ENCODE measurements around the gene RPS27L. TPM values are rescaled to one million over a fixed set of nuclear protein-coding genes. Genes with fewer than 3 reads are reported as not detected.

The RPS27L gene
- total and polyA plus RNA-seq, 7 donors: 33.1 to 186 (median 108) TPM

GRCh38 chr15:63185206-63185605, 27.9 kb upstream of the RPS27L start:
- no peak overlapping the region for H3K4me3 ChIP-seq
- H3K9me3 ChIP-seq: no peaks in the 10 kb centered on the region
- peaks cover 6% of the 10 kb centered on the region for H3K4me1 ChIP-seq
- WGBS, 3 donors: 23 to 33% (median 30%) methylated on average over 2 of the region's 2 CpGs
- DNase-seq (no peak), ATAC-seq (no peak)
- H3K27ac ChIP-seq: no peak overlapping the region
- TF ChIP-seq CTCF (IDR thresholded peaks at IDR 0.05): no peak
- no peaks in the 10 kb centered on the region for H3K36me3 ChIP-seq (ENCODE audit: insufficient read depth in 1 of 2, low read depth in 1 of 2)
- H3K27me3 ChIP-seq (ENCODE audit: insufficient read depth in 3 of 3, low read length in 2 of 3): no peaks in the 10 kb centered on the region
- intact Hi-C loops (cut with DNase I): no loop called here

GRCh38 chr15:63181648-63182047, 24.4 kb upstream of the RPS27L start:
- TF ChIP-seq CTCF (IDR thresholded peaks at IDR 0.05): no peak
- 87 to 97% (median 94%) methylated on average over 2 of the region's 2 CpGs for WGBS, 3 donors
- H3K4me3 ChIP-seq: no peak overlapping the region
- no peak for DNase-seq
- H3K4me1 ChIP-seq: no peaks in the 10 kb centered on the region
- ATAC-seq: no peak
- H3K27me3 ChIP-seq (ENCODE audit: insufficient read depth in 3 of 3, low read length in 2 of 3): no peaks in the 10 kb centered on the region
- H3K9me3 ChIP-seq: no peaks in the 10 kb centered on the region
- H3K36me3 ChIP-seq (ENCODE audit: insufficient read depth in 1 of 2, low read depth in 1 of 2): no peaks in the 10 kb centered on the region
- no peak overlapping the region for H3K27ac ChIP-seq
- intact Hi-C loops (cut with DNase I): no loop called here

- H3K4me3 ChIP-seq: no peak overlapping the region
- no peak for TF ChIP-seq CTCF (IDR thresholded peaks at IDR 0.05)
- no peaks in the 10 kb centered on the region for H3K4me1 ChIP-seq
- intact Hi-C loops (cut with DNase I): no loop called here
- no peak overlapping the region for H3K27ac ChIP-seq
- no peaks in the 10 kb centered on the region for H3K36me3 ChIP-seq (ENCODE audit: insufficient read depth in 1 of 2, low read depth in 1 of 2)
- 95 to 99% (median 98%) methylated on average over 2 of the region's 2 CpGs for WGBS, 3 donors
- H3K27me3 ChIP-seq (ENCODE audit: insufficient read depth in 3 of 3, low read length in 2 of 3): no peaks in the 10 kb centered on the region
- H3K9me3 ChIP-seq: no peaks in the 10 kb centered on the region
- no peak for ATAC-seq
- no peak for DNase-seq
These were observed 23.5 kb upstream of the RPS27L start for GRCh38 chr15:63180746-63181145.

GRCh38 chr15:63178034-63178433, 20.8 kb upstream of the RPS27L start:
- 61 to 63% (median 62%) methylated on average over 5 of the region's 5 CpGs for WGBS, 3 donors
- ATAC-seq (no peak), DNase-seq (no peak)
- Histone ChIP-seq H3K9me3 (no peaks in the 10 kb centered on the region), H3K4me3 (no peak overlapping the region), H3K27me3 (ENCODE audit: insufficient read depth in 3 of 3, low read length in 2 of 3) (no peaks in the 10 kb centered on the region), H3K36me3 (ENCODE audit: insufficient read depth in 1 of 2, low read depth in 1 of 2) (no peaks in the 10 kb centered on the region), H3K4me1 (peaks cover 3% of the 10 kb centered on the region), H3K27ac (no peak overlapping the region)
- no peak for TF ChIP-seq CTCF (IDR thresholded peaks at IDR 0.05)
- intact Hi-C loops (cut with DNase I): loop anchor here in 1 of 2 donors (10.0 kb wide), 1 partner anchor 227 kb away; no protein-coding TSS in a partner anchor

GRCh38 chr15:63176302-63176701, 19.0 kb upstream of the RPS27L start:
- peaks cover 5% of the 10 kb centered on the region for H3K4me1 ChIP-seq
- H3K4me3 ChIP-seq: no peak overlapping the region
- H3K36me3 ChIP-seq (ENCODE audit: insufficient read depth in 1 of 2, low read depth in 1 of 2): no peaks in the 10 kb centered on the region
- TF ChIP-seq CTCF (IDR thresholded peaks at IDR 0.05): no peak
- H3K27me3 ChIP-seq (ENCODE audit: insufficient read depth in 3 of 3, low read length in 2 of 3): no peaks in the 10 kb centered on the region
- intact Hi-C loops (cut with DNase I): loop anchor here in 1 of 2 donors (10.0 kb wide), 1 partner anchor 228 kb away; no protein-coding TSS in a partner anchor
- H3K9me3 ChIP-seq: no peaks in the 10 kb centered on the region
- no peak for DNase-seq
- WGBS, 3 donors: 93 to 94% (median 94%) methylated on average over 3 of the region's 3 CpGs
- H3K27ac ChIP-seq: no peak overlapping the region
- no peak for ATAC-seq
